Measurements from ENCODE around the gene RBMS2.

The RBMS2 gene

GRCh38 chr12:56591126-56591525, 69.5 kb downstream of the RBMS2 start:
- ATAC-seq (no peak), DNase-seq (no peak)
- H3K27ac Mint-ChIP-seq: peak overlapping the region in 1 of 2 donors; percentile 57
- H3K4me3 Mint-ChIP-seq: no peak overlapping the region
- no peaks in the 10 kb centered on the region for H3K27me3 Mint-ChIP-seq
- peaks cover 12% of the 10 kb centered on the region for H3K4me1 Mint-ChIP-seq
- H3K9me3 Mint-ChIP-seq: no peaks in the 10 kb centered on the region

- H3K27me3 Mint-ChIP-seq: no peaks in the 10 kb centered on the region
- ATAC-seq (no peak), DNase-seq (no peak)
- peaks cover 20% of the 10 kb centered on the region for H3K4me1 Mint-ChIP-seq
- H3K27ac Mint-ChIP-seq: no peak overlapping the region
- H3K9me3 Mint-ChIP-seq: no peaks in the 10 kb centered on the region
- H3K4me3 Mint-ChIP-seq: no peak overlapping the region
These were observed 70.3 kb downstream of the RBMS2 start for GRCh38 chr12:56591961-56592360.

- no peaks in the 10 kb centered on the region for H3K27me3 Mint-ChIP-seq
- H3K4me1 Mint-ChIP-seq: peaks cover 22% of the 10 kb centered on the region
- no peak overlapping the region for H3K4me3 Mint-ChIP-seq
- peak overlapping the region; percentile 3 to 61 for H3K27ac Mint-ChIP-seq
- ATAC-seq: peak; percentile 68
- DNase-seq: peak; percentile 61 to 68
- H3K9me3 Mint-ChIP-seq: no peaks in the 10 kb centered on the region
These were observed 72.4 kb downstream of the RBMS2 start for GRCh38 chr12:56593909-56594621.

GRCh38 chr12:56596815-56597214, 75.2 kb downstream of the RBMS2 start:
- Mint-ChIP-seq H3K9me3 (no peaks in the 10 kb centered on the region), H3K4me3 (no peak overlapping the region), H3K4me1 (peaks cover 16% of the 10 kb centered on the region), H3K27me3 (no peaks in the 10 kb centered on the region), H3K27ac (peak overlapping the region; percentile 52 to 94)
- no peak for DNase-seq
- no peak for ATAC-seq

- no peak for ATAC-seq
These were observed 77.4 kb downstream of the RBMS2 start for GRCh38 chr12:56599041-56599440.

GRCh38 chr12:56599797-56600196, 78.2 kb downstream of the RBMS2 start:
- Mint-ChIP-seq H3K27me3 (no peaks in the 10 kb centered on the region), H3K4me1 (peaks cover 16% of the 10 kb centered on the region), H3K9me3 (no peaks in the 10 kb centered on the region), H3K27ac (peak overlapping the region in 1 of 2 donors; percentile 48), H3K4me3 (no peak overlapping the region)
- ATAC-seq (no peak), DNase-seq (no peak)

More at GRCh38 chr12:56599041-56599440, 77.4 kb downstream of the RBMS2 start:
- DNase-seq: no peak
- Mint-ChIP-seq H3K4me1 (peaks cover 16% of the 10 kb centered on the region), H3K9me3 (no peaks in the 10 kb centered on the region), H3K4me3 (no peak overlapping the region), H3K27me3 (no peaks in the 10 kb centered on the region), H3K27ac (no peak overlapping the region)

- no peak overlapping the region for H3K27ac Mint-ChIP-seq
- H3K27me3 Mint-ChIP-seq: no peaks in the 10 kb centered on the region
- H3K4me3 Mint-ChIP-seq: no peak overlapping the region
- H3K4me1 Mint-ChIP-seq: peaks cover 13% of the 10 kb centered on the region
- H3K9me3 Mint-ChIP-seq: no peaks in the 10 kb centered on the region
- DNase-seq (no peak), ATAC-seq (no peak)
These were observed 79.1 kb downstream of the RBMS2 start for GRCh38 chr12:56600753-56601152.

- H3K4me3 Mint-ChIP-seq: no peak overlapping the region
- ATAC-seq (peak; percentile 68), DNase-seq (peak in 1 of 2 donors; percentile 31)
- no peaks in the 10 kb centered on the region for H3K9me3 Mint-ChIP-seq
- peaks cover 6% of the 10 kb centered on the region for H3K4me1 Mint-ChIP-seq
- no peak overlapping the region for H3K27ac Mint-ChIP-seq
- H3K27me3 Mint-ChIP-seq: no peaks in the 10 kb centered on the region
These were observed 79.9 kb downstream of the RBMS2 start for GRCh38 chr12:56601503-56601902.

GRCh38 chr12:56602239-56602638, 80.6 kb downstream of the RBMS2 start:
- no peak overlapping the region for H3K27ac Mint-ChIP-seq
- DNase-seq (no peak), ATAC-seq (no peak)
- no peaks in the 10 kb centered on the region for H3K9me3 Mint-ChIP-seq
- no peak overlapping the region for H3K4me3 Mint-ChIP-seq
- H3K4me1 Mint-ChIP-seq: no peaks in the 10 kb centered on the region
- no peaks in the 10 kb centered on the region for H3K27me3 Mint-ChIP-seq

- H3K4me3 Mint-ChIP-seq: no peak overlapping the region
- H3K9me3 Mint-ChIP-seq: no peaks in the 10 kb centered on the region
- no peak for DNase-seq
- no peaks in the 10 kb centered on the region for H3K27me3 Mint-ChIP-seq
- no peak for ATAC-seq
- H3K4me1 Mint-ChIP-seq: no peaks in the 10 kb centered on the region
- peak overlapping the region in 1 of 2 donors; percentile 52 for H3K27ac Mint-ChIP-seq
These were observed 82.7 kb downstream of the RBMS2 start for GRCh38 chr12:56604355-56604754.

- H3K4me1 Mint-ChIP-seq: peaks cover 17% of the 10 kb centered on the region
- no peaks in the 10 kb centered on the region for H3K27me3 Mint-ChIP-seq
- ATAC-seq: no peak
- H3K27ac Mint-ChIP-seq: peak overlapping the region in 1 of 2 donors; percentile 76
- no peak for DNase-seq
- H3K4me3 Mint-ChIP-seq: no peak overlapping the region
- H3K9me3 Mint-ChIP-seq: no peaks in the 10 kb centered on the region
These were observed 93.0 kb downstream of the RBMS2 start for GRCh38 chr12:56614627-56615026.

- ATAC-seq: no peak
- peaks cover 17% of the 10 kb centered on the region for H3K4me1 Mint-ChIP-seq
- no peak for DNase-seq
- no peak overlapping the region for H3K27ac Mint-ChIP-seq
- no peaks in the 10 kb centered on the region for H3K27me3 Mint-ChIP-seq
- H3K9me3 Mint-ChIP-seq: no peaks in the 10 kb centered on the region
- no peak overlapping the region for H3K4me3 Mint-ChIP-seq
These were observed 94.6 kb downstream of the RBMS2 start for GRCh38 chr12:56616244-56616643.

GRCh38 chr12:56616925-56617324, 95.3 kb downstream of the RBMS2 start:
- Mint-ChIP-seq H3K4me3 (no peak overlapping the region), H3K4me1 (peaks cover 17% of the 10 kb centered on the region), H3K27me3 (no peaks in the 10 kb centered on the region), H3K9me3 (no peaks in the 10 kb centered on the region), H3K27ac (peak overlapping the region; percentile 13 to 22)
- ATAC-seq (no peak), DNase-seq (no peak)

GRCh38 chr12:56622535-56622934, 100.9 kb downstream of the RBMS2 start:
- Mint-ChIP-seq H3K27me3 (no peaks in the 10 kb centered on the region), H3K9me3 (no peaks in the 10 kb centered on the region), H3K27ac (no peak overlapping the region), H3K4me1 (peaks cover 57% of the 10 kb centered on the region), H3K4me3 (no peak overlapping the region)
- ATAC-seq: peak; percentile 37
- no peak for DNase-seq

GRCh38 chr12:56626701-56627100, 105.1 kb downstream of the RBMS2 start:
- Mint-ChIP-seq H3K9me3 (no peaks in the 10 kb centered on the region), H3K27ac (no peak overlapping the region), H3K4me3 (peak overlapping the region in 1 of 2 donors; percentile 39), H3K4me1 (peaks cover 76% of the 10 kb centered on the region), H3K27me3 (no peaks in the 10 kb centered on the region)
- DNase-seq (no peak), ATAC-seq (no peak)

- no peaks in the 10 kb centered on the region for H3K27me3 Mint-ChIP-seq
- peak overlapping the region; percentile 92 to 94 for H3K4me3 Mint-ChIP-seq
- no peaks in the 10 kb centered on the region for H3K9me3 Mint-ChIP-seq
- peaks cover 81% of the 10 kb centered on the region for H3K4me1 Mint-ChIP-seq
- peak overlapping the region; percentile 95 to 99 for H3K27ac Mint-ChIP-seq
- peak; percentile 29 for ATAC-seq
- peak; percentile 49 to 71 for DNase-seq
These were observed 107.2 kb downstream of the RBMS2 start for GRCh38 chr12:56628671-56629458.
